Measurements from ENCODE around the gene LRRC37B.
A peak's percentile ranks its signal among the peaks of the same experiment; 100 is the strongest.
"Not testable (repeated sequence)": the region's sequence is repeated elsewhere in the genome, so short reads cannot be mapped to it uniquely, and the experiment has no call there.

Gene LRRC37B

GRCh38 chr17:32021615-32021955 is 14.4 kb downstream of the LRRC37B start:
- TF ChIP-seq CTCF (IDR thresholded peaks at IDR 0.05; ENCODE audit: extremely low read depth, insufficient read depth, missing control alignments) = no peak
- no peak for DNase-seq (ENCODE audit: low spot score)
- in situ Hi-C loops (cut with MboI; ENCODE audit: low pct_unique_long_range_greater_than_20kb, low sequenced_read_pairs, unreplicated experiment) = no loop called here

GRCh38 chr17:32022554-32022953 is 15.4 kb downstream of the LRRC37B start:
- in situ Hi-C loops (cut with MboI; ENCODE audit: low pct_unique_long_range_greater_than_20kb, low sequenced_read_pairs, unreplicated experiment); DNase-seq (ENCODE audit: low spot score): not testable (repeated sequence)

DNA sequence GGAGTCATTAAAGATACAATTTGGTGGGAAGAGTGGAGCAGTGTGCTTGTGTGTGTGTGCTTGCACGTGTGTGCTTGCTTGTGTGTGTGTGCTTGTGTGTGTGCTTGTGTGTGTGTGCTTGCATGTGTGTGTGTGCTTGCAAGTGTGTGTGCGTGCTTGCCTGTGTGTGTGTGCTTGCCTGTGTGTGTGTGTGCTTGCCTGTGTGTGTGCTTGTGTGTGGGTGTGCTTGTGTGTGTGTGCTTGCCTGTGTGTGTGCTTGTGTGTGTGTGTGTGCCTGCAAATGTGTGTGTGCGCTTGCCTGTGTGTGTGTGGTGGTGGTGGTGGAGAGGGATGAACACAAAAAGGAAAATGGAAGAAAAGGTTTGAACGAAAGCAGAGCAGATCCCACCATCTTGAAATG is 20.1 kb downstream of the LRRC37B start:
- in situ Hi-C loops (cut with MboI; ENCODE audit: low pct_unique_long_range_greater_than_20kb, low sequenced_read_pairs, unreplicated experiment); DNase-seq (ENCODE audit: low spot score): not testable (repeated sequence)

DNA sequence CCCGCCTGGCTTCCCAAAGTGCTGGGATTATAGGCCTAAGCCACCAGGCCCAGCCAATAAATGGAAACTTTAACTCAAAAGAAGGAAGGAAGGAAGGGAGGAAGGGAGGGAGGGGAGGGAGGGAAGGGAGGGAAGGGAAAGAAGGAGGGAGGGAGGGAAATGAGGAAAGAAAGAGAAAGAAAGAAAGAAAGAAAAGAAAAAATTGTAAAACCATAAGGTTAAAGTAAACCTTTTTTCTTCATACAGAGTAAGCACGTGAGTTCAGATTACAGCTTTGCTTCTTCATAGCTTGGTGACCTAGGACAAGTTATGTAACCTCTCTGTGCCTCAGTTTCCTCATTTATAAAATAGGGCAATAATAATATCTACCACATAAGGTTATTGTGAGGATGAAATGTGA is 26.0 kb downstream of the LRRC37B start:
- no peak for DNase-seq (ENCODE audit: low spot score)
- TF ChIP-seq CTCF (IDR thresholded peaks at IDR 0.05; ENCODE audit: extremely low read depth, insufficient read depth, missing control alignments) = no peak
- in situ Hi-C loops (cut with MboI; ENCODE audit: low pct_unique_long_range_greater_than_20kb, low sequenced_read_pairs, unreplicated experiment) = no loop called here

DNA sequence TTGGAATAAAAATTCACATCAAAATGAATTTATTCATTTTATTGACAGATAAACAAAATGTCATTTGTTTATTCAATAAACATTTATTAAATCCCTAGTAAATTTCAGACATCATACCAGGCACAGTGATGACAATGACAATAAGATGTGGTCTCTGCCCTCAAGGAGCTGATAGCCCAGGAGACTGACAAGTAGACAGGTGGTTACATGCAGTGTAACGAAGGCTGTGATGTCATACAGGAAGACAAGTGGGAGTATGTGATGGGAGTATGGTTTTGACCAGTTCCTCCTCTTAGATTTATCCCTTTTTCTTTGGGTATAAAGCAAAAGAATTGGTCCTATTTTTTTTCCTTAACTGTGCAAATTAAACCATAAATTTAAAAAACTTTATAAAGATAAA is 26.6 kb downstream of the LRRC37B start:
- in situ Hi-C loops (cut with MboI; ENCODE audit: low pct_unique_long_range_greater_than_20kb, low sequenced_read_pairs, unreplicated experiment) = not testable (repeated sequence)
- peak; percentile 27 for DNase-seq (ENCODE audit: low spot score)

GRCh38 chr17:32040246-32040645 is 33.1 kb downstream of the LRRC37B start:
- in situ Hi-C loops (cut with MboI; ENCODE audit: low pct_unique_long_range_greater_than_20kb, low sequenced_read_pairs, unreplicated experiment) = not testable (repeated sequence)

DNA sequence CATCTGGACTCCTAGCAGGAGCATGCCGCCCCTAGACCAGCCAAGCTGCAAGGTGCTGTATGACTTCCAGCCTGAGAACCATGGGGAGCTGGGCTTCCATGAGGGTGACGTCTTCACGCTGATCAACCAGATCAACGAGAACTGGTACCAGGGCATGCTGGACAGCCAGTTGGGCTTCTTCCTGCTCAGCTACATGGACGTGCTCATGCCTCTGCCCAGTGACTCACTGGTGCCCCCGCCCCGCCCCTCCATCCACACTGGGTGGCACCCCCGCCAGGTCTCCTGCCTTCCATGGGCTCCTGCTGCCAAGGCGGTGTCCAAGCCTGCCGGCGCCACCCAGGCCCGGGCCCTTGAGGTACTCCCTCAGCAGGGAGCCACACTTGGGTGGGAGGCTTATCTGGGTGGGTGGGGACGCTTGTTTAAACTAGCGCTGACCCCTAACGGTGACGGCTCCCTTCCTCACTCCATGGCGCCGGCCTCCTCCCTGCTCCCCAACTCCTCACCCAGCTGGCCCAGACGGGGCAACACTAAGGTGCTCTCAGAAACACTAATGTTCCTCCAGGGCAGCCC is 34.2 kb downstream of the LRRC37B start:
- DNase-seq (ENCODE audit: low spot score); in situ Hi-C loops (cut with MboI; ENCODE audit: low pct_unique_long_range_greater_than_20kb, low sequenced_read_pairs, unreplicated experiment): not testable (repeated sequence)

More at GRCh38 chr17:32040246-32040645, 33.1 kb downstream of the LRRC37B start:
- DNase-seq (ENCODE audit: low spot score) = not testable (repeated sequence)

GRCh38 chr17:32042266-32042665 is 35.1 kb downstream of the LRRC37B start:
- DNase-seq (ENCODE audit: low spot score); in situ Hi-C loops (cut with MboI; ENCODE audit: low pct_unique_long_range_greater_than_20kb, low sequenced_read_pairs, unreplicated experiment): not testable (repeated sequence)

GRCh38 chr17:32045611-32046010 is 38.4 kb downstream of the LRRC37B start:
- in situ Hi-C loops (cut with MboI; ENCODE audit: low pct_unique_long_range_greater_than_20kb, low sequenced_read_pairs, unreplicated experiment); DNase-seq (ENCODE audit: low spot score): not testable (repeated sequence)

DNA sequence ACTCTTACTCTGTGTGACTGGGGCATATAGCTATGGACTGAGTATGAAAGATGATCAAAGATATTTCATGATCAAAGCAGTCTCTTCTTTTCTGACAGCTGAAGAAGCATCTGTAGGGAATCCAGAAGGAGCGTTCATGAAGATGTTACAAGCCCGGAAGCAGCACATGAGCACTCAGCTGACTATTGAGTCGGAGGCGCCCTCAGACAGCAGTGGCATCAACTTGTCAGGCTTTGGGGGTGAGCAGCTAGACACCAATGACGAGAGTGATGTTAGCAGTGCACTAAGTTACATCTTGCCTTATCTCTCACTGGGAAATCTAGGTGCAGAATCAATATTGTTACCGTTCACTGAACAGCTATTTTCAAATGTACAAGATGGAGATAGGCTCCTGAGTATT is 40.5 kb downstream of the LRRC37B start:
- DNase-seq (ENCODE audit: low spot score); in situ Hi-C loops (cut with MboI; ENCODE audit: low pct_unique_long_range_greater_than_20kb, low sequenced_read_pairs, unreplicated experiment): not testable (repeated sequence)

DNA sequence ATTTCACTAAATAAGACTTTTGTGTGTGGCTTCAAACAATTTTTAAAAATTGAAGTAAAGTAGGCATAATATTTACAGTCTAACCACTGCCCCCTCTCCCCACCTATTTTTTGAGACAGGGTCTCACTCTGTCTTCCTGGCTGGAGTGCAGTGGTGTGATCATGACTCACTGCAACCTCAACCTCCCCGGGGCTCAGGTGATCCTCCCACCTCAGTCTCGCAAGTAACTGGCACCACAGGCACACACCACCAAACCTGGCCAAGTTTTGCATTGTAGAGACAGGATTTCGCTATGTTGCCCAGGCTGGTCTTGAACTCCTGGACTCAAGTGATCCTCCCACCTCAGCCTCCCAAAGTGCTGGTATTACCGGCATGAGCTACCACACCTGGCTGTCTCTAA is 47.8 kb downstream of the LRRC37B start:
- in situ Hi-C loops (cut with MboI; ENCODE audit: low pct_unique_long_range_greater_than_20kb, low sequenced_read_pairs, unreplicated experiment); DNase-seq (ENCODE audit: low spot score): not testable (repeated sequence)

- in situ Hi-C loops (cut with MboI; ENCODE audit: low pct_unique_long_range_greater_than_20kb, low sequenced_read_pairs, unreplicated experiment) = not testable (repeated sequence)
Measured at GRCh38 chr17:32055425-32055824, 48.2 kb downstream of the LRRC37B start.

GRCh38 chr17:32056500-32056899 is 49.3 kb downstream of the LRRC37B start:
- in situ Hi-C loops (cut with MboI; ENCODE audit: low pct_unique_long_range_greater_than_20kb, low sequenced_read_pairs, unreplicated experiment); DNase-seq (ENCODE audit: low spot score): not testable (repeated sequence)

More at GRCh38 chr17:32055425-32055824, 48.2 kb downstream of the LRRC37B start:
- not testable (repeated sequence) for DNase-seq (ENCODE audit: low spot score)

DNA sequence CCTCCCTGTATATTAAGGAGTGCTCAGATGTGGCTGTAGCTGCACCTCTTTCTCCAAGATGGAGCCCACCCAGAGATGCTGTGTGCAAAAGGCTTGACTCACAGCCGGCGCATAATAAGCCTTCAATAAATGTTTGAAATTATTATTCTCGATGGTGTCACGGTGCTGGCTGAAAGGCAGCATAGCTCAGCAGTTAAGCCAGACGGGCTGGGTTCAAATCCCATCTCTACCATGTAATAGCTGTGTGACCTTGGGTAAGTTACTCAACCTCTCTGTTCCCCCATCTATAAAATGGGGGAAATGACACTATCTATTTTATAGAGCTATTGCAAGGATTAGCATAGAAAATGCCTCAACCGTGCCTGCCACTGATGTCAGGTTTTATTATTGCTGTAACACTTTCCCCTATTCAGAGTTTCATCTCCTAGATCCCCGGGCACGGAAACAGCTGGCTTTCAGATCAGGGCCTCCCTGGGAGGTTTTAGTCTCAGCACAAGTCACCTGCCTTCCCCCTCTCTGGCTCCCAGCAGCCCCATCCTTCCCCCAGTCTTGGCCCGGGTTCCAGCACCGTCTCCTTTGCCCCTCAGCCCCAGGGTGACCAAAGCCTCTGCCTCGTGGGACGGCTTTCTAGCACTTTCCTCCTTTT is 50.4 kb downstream of the LRRC37B start:
- DNase-seq (ENCODE audit: low spot score); in situ Hi-C loops (cut with MboI; ENCODE audit: low pct_unique_long_range_greater_than_20kb, low sequenced_read_pairs, unreplicated experiment): not testable (repeated sequence)

DNA sequence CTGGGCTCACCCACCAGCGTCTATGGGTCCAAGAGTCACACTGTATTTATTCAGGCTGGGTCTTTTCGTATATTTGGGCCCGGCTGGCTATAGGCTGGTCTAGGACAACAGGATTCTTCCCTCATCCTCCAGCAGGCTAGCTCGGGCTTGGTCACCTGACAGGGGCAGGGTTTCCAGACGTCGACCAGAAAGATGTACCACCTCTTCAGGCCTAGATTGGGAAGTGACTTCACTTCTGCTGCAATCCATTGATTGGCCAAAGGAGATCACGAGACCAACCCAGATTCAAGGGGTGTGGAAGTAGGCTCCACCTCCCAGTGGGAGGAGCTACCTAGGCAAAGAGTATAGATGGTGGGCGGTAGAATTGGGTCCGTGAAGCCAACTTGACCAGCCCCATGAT is 53.5 kb downstream of the LRRC37B start:
- DNase-seq (ENCODE audit: low spot score); in situ Hi-C loops (cut with MboI; ENCODE audit: low pct_unique_long_range_greater_than_20kb, low sequenced_read_pairs, unreplicated experiment): not testable (repeated sequence)

DNA sequence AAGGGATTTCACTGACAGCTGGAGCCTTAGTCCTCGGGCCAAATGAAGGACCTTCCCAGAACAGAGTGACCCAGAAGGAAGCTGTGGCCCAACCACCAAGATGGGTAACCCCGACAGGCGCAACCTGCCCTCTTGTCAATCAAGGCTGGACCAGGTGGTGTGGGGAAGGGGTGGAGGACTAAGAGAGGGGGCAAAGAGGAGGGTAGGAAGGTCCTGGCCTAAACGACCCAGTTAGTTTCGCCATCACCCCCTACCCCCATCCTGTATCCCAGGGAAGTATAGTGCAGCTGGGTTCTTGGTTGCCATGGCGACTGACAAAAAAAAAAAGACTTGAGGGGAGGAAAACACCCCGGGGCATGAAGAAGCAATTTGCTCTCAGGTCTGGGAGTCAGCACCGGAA is 54.7 kb downstream of the LRRC37B start:
- in situ Hi-C loops (cut with MboI; ENCODE audit: low pct_unique_long_range_greater_than_20kb, low sequenced_read_pairs, unreplicated experiment) = not testable (repeated sequence)

More for the DNA sequence above, 54.7 kb downstream of the LRRC37B start:
- DNase-seq (ENCODE audit: low spot score) = not testable (repeated sequence)
